ENCODE results near the gene SPIN1.

DNA sequence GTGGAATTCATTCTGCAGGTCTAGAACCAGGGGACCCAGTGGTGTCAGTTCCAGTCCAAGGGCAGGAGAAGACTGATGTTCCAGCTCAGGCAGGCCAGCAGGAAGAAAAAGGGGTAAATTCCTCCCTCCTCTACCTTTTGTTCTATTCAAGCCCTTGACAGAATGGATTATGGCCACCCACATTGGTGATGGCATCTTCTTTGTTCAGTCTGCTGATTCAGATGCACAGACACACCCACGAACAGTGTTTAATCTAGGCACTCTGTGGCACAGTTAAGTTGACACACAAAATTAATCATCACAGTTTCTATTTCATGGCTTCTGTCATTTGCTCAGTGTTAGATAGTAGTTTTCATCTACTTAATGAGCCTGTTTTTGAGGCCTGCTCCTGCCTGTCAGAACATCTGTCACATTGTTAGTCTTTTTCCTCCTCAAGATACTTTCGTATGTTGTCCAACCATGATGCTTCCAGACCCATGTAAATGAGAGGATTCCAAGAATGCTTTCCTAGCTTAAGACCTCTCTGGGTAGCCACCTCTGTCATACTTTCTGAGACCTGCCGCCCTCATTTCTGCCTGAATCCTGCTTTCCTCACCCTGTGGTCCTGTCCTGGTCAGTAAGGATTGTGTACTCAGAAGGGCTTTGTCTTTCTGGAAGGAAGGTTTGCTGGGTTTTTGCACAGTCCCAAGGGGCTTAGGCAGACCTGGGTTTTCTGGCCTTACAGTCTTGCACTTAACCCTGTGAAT is 72.5 kb downstream of the SPIN1 start:
- TF ChIP-seq POLR2AphosphoS5 (IDR thresholded peaks at IDR 0.05; ENCODE audit: insufficient read depth, low read depth, low read length), result no peak
- TF ChIP-seq, protein P1, sequence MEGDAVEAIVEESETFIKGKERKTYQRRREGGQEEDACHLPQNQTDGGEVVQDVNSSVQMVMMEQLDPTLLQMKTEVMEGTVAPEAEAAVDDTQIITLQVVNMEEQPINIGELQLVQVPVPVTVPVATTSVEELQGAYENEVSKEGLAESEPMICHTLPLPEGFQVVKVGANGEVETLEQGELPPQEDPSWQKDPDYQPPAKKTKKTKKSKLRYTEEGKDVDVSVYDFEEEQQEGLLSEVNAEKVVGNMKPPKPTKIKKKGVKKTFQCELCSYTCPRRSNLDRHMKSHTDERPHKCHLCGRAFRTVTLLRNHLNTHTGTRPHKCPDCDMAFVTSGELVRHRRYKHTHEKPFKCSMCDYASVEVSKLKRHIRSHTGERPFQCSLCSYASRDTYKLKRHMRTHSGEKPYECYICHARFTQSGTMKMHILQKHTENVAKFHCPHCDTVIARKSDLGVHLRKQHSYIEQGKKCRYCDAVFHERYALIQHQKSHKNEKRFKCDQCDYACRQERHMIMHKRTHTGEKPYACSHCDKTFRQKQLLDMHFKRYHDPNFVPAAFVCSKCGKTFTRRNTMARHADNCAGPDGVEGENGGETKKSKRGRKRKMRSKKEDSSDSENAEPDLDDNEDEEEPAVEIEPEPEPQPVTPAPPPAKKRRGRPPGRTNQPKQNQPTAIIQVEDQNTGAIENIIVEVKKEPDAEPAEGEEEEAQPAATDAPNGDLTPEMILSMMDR (IDR thresholded peaks at IDR 0.05; ENCODE audit: extremely low read depth in 1 of 2, insufficient read depth in 1 of 2, low read depth in 1 of 2, low read length in 2 of 2), result no peak
- TF ChIP-seq POLR2A (IDR thresholded peaks at IDR 0.05; ENCODE audit: low read depth, low read length), result no peak
